Liver (tissue), 9 donors: ENCODE results near the gene ADAMTS14. TPM values are rescaled to one million over a fixed set of nuclear protein-coding genes. Genes with fewer than 3 reads are reported as not detected.

ENCODE experiments used
- DNase-seq: peaks from one replicate; pipeline ENCODE4 v3.0.0-alpha.2; 2017; ENCODE audit warnings: low spot score
- H3K27ac ChIP-seq, 2 donors: one replicate each; pipeline ENCODE4 v1.7.0; 2013; ENCODE audit warnings: inconsistent platforms in 2 of 2, low read length in 2 of 2, control low read depth in 1 of 2, low read depth in 1 of 2, mild to moderate bottlenecking in 1 of 2
- H3K27me3 ChIP-seq, 4 donors: one replicate each; pipeline versions ENCODE4 v1.6.1 to v1.7.0; 2013; ENCODE audit warnings: low read length in 3 of 4, inconsistent platforms in 1 of 4, mild to moderate bottlenecking in 1 of 4, moderate library complexity in 1 of 4; ENCODE audit not compliant: control insufficient read depth in 4 of 4, insufficient read depth in 4 of 4
- H3K36me3 ChIP-seq, 4 donors: one replicate each; pipeline versions ENCODE4 v1.6.1 to v1.7.0; 2013; ENCODE audit warnings: low read length in 3 of 4, mild to moderate bottlenecking in 3 of 4, low read depth in 1 of 4, moderate library complexity in 1 of 4; ENCODE audit not compliant: control insufficient read depth in 4 of 4, insufficient read depth in 3 of 4
- H3K4me1 ChIP-seq, 4 donors: one replicate each; pipeline versions ENCODE4 v1.6.1 to v1.7.0; 2013; ENCODE audit warnings: low read length in 3 of 4, mild to moderate bottlenecking in 3 of 4, moderate library complexity in 1 of 4; ENCODE audit not compliant: control insufficient read depth in 4 of 4, insufficient read depth in 4 of 4
- H3K4me3 ChIP-seq, 3 donors: one replicate each; pipeline versions ENCODE4 v1.6.1 to v1.7.0; 2013; ENCODE audit warnings: low read length in 3 of 3, control low read depth in 1 of 3, low read depth in 1 of 3, mild to moderate bottlenecking in 1 of 3
- H3K9ac ChIP-seq, 2 donors: one replicate each; pipeline ENCODE4 v1.7.0; 2013; ENCODE audit warnings: low read length in 2 of 2, mild to moderate bottlenecking in 2 of 2, moderate library complexity in 2 of 2, control low read depth in 1 of 2, low read depth in 1 of 2
- H3K9me3 ChIP-seq, 4 donors: one replicate each; pipeline versions ENCODE4 v1.6.1 to v1.7.0; 2013; ENCODE audit warnings: low read length in 3 of 4; ENCODE audit not compliant: control insufficient read depth in 4 of 4
- CTCF ChIP-seq: fragments of 150-350 bp; IDR thresholded peaks from 2 replicates; pipeline ENCODE4 v1.5.1; 2017; ENCODE audit warnings: improper control_type of control experiment, low read depth, low read length; ENCODE audit not compliant: missing input control
- FOXA2 ChIP-seq: IDR thresholded peaks from 2 replicates; pipeline ENCODE4 v1.6.1; 2016; ENCODE audit warnings: antibody characterized with exemption
- GABPA ChIP-seq, 2 donors: IDR thresholded peaks in 1 of 2; conservative IDR thresholded peaks in 1 of 2; 2 replicates each; pipeline ENCODE4 v1.6.1; 2016; ENCODE audit warnings: antibody characterized with exemption in 2 of 2, mild to moderate bottlenecking in 1 of 2, moderate library complexity in 1 of 2
- HNF4A ChIP-seq, 2 donors: conservative IDR thresholded peaks; 2 replicates each; pipeline ENCODE4 v1.6.1; 2016; ENCODE audit warnings: antibody characterized with exemption in 2 of 2, mild to moderate bottlenecking in 2 of 2
- MAX ChIP-seq: IDR thresholded peaks from 2 replicates; pipeline ENCODE4 v1.6.1; 2016; ENCODE audit warnings: antibody characterized with exemption
- RAD21 ChIP-seq, 2 donors: IDR thresholded peaks; 2 replicates each; pipeline ENCODE4 v1.6.1; 2016; ENCODE audit warnings: antibody characterized with exemption in 2 of 2, mild to moderate bottlenecking in 2 of 2
- WGBS: extraction: QIAGEN DNeasy Blood & Tissue Kit; methylation state at CpG from one replicate; pipeline ENCODE4 v1.1.7; 2013; 5-methylcytosine and 5-hydroxymethylcytosine counted together
- polyA plus RNA-seq, 2 donors: library from polyadenylated mRNA; stranded (reverse) in 1 of 2; unstranded in 1 of 2; fragments of 200-250 nt in 1 of 2; fragments of >200 nt in 1 of 2; fragmentation: Nextera tagmentation in 1 of 2; extraction: Ambion mirVana in 1 of 2; gene quantifications; one replicate each; pipeline versions ENCODE4 v1.2.1 to v1.2.3, GENCODE V29; 2013 to 2015
- total RNA-seq, 2 donors: library from RNA; depleted of rRNA; stranded (reverse); fragments of >200 nt; gene quantifications; one replicate each; pipeline ENCODE4 v1.2.3, GENCODE V29; 2014
- TF ChIP-seq, protein P1 (sequence below): IDR thresholded peaks from 2 replicates; pipeline ENCODE4 v1.6.1; 2016; ENCODE audit warnings: antibody characterized with exemption, mild to moderate bottlenecking
- TF ChIP-seq, protein P2 (sequence below): IDR thresholded peaks from 2 replicates; pipeline ENCODE4 v1.6.1; 2016; ENCODE audit warnings: antibody characterized with exemption
- donor health status: healthy.
- donor health status: healthy.
- donor health status: healthy.
- donor health status: healthy.
- donor health status: healthy.

The ADAMTS14 gene
- total and polyA plus RNA-seq, 4 donors = 0.09 to 0.33 (median 0.13) TPM

DNA sequence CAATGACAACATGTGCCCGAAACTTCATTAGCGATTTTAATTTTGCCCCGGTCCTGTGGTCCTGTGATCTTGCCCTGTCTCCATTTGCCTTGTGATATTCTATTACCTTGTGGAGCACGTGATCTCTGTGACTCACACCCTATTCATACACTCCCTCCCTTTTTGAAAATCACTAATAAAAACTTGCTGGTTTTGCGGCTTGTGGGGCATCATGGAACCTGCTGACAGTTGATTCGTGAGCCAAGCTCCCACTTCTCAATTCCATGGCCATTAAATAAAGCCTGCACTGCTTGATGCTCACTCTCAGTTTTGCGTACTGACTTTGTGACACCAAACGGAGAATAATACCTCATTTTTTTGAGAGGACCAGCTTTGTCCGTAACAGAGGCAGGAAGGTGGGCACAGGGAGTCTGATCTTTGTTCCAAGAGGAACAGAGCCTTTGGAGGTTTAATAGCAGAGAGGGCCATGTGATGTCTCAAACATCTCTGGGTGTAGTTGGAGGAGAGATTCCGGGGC lies 3.8 kb upstream of the ADAMTS14 start:
- Histone ChIP-seq H3K9me3 (no peaks in the 10 kb centered on the region), H3K27me3 (peaks cover 0 to 3% (median under 1%) of the 10 kb centered on the region in 4 donors), H3K36me3 (no peaks in the 10 kb centered on the region), H3K4me3 (no peak overlapping the region), H3K9ac (no peak overlapping the region), H3K27ac (no peak overlapping the region), H3K4me1 (peaks cover 3 to 11% (median 4%) of the 10 kb centered on the region in 4 donors)
- TF ChIP-seq GABPA (IDR thresholded peaks at IDR 0.05 in 1 of 2, conservative IDR thresholded peaks at IDR 0.05 in 1 of 2) (no peak), RAD21 (IDR thresholded peaks at IDR 0.05) (no peak), HNF4A (conservative IDR thresholded peaks at IDR 0.05) (no peak), CTCF (no peak), MAX (no peak), FOXA2 (no peak)
- TF ChIP-seq, protein P1, sequence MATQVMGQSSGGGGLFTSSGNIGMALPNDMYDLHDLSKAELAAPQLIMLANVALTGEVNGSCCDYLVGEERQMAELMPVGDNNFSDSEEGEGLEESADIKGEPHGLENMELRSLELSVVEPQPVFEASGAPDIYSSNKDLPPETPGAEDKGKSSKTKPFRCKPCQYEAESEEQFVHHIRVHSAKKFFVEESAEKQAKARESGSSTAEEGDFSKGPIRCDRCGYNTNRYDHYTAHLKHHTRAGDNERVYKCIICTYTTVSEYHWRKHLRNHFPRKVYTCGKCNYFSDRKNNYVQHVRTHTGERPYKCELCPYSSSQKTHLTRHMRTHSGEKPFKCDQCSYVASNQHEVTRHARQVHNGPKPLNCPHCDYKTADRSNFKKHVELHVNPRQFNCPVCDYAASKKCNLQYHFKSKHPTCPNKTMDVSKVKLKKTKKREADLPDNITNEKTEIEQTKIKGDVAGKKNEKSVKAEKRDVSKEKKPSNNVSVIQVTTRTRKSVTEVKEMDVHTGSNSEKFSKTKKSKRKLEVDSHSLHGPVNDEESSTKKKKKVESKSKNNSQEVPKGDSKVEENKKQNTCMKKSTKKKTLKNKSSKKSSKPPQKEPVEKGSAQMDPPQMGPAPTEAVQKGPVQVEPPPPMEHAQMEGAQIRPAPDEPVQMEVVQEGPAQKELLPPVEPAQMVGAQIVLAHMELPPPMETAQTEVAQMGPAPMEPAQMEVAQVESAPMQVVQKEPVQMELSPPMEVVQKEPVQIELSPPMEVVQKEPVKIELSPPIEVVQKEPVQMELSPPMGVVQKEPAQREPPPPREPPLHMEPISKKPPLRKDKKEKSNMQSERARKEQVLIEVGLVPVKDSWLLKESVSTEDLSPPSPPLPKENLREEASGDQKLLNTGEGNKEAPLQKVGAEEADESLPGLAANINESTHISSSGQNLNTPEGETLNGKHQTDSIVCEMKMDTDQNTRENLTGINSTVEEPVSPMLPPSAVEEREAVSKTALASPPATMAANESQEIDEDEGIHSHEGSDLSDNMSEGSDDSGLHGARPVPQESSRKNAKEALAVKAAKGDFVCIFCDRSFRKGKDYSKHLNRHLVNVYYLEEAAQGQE = no peak
- no peak for DNase-seq
- 92% methylated on average over 10 of the region's 10 CpGs for WGBS

DNA sequence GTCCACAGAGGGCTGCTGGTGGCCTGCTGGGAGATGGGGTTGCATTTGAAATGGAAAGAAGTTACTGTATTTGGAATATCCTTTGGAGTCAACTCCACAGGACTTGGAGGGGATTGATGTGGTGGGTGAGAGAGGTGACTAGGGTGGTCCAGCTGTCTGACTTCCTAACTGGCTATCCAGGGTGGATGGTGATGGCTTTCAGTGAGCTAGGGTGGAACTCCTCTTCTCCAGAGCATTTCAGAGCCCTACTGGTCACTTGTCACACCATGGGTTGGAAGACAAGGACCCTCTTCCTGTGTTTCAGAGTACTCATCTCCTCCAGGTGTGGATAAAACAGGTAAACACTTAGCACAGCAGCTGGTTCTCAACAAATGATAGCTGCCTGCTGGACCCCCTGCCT lies 3.3 kb upstream of the ADAMTS14 start:
- Histone ChIP-seq H3K9me3 (no peaks in the 10 kb centered on the region), H3K27me3 (peaks cover 0 to 3% (median 2%) of the 10 kb centered on the region in 4 donors), H3K4me1 (peaks cover 3 to 11% (median 4%) of the 10 kb centered on the region in 4 donors), H3K9ac (no peak overlapping the region), H3K27ac (no peak overlapping the region), H3K36me3 (no peaks in the 10 kb centered on the region), H3K4me3 (no peak overlapping the region)
- TF ChIP-seq, protein P2, sequence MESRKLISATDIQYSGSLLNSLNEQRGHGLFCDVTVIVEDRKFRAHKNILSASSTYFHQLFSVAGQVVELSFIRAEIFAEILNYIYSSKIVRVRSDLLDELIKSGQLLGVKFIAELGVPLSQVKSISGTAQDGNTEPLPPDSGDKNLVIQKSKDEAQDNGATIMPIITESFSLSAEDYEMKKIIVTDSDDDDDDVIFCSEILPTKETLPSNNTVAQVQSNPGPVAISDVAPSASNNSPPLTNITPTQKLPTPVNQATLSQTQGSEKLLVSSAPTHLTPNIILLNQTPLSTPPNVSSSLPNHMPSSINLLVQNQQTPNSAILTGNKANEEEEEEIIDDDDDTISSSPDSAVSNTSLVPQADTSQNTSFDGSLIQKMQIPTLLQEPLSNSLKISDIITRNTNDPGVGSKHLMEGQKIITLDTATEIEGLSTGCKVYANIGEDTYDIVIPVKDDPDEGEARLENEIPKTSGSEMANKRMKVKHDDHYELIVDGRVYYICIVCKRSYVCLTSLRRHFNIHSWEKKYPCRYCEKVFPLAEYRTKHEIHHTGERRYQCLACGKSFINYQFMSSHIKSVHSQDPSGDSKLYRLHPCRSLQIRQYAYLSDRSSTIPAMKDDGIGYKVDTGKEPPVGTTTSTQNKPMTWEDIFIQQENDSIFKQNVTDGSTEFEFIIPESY = no peak
- no peak for DNase-seq
